Heart right ventricle (tissue), 16 donors: ENCODE data around the gene CTBS. TPM values are rescaled to one million over a fixed set of nuclear protein-coding genes. Genes with fewer than 3 reads are reported as not detected.

ENCODE experiments used
- ATAC-seq, 8 donors: fragments of 200-7000 bp; cut with Tn5 transposase; one replicate each; pipeline ENCODE4 v1.9.1; 2020; ENCODE audit warnings: mild to moderate bottlenecking in 8 of 8, moderate library complexity in 8 of 8, moderate number of reproducible peaks in 1 of 8
- DNase-seq, 2 donors: peaks; one replicate each; pipeline ENCODE4 v3.0.0-alpha.2; 2020
- H3K27ac ChIP-seq, 10 donors: fragments of 200-600 bp; sonication (generic) in 2 of 10; one replicate each; pipeline versions ENCODE4 v1.5.0 to v1.8.0; 2020 to 2022; ENCODE audit warnings: mild to moderate bottlenecking in 3 of 10
- H3K27me3 ChIP-seq, 7 donors: fragments of 200-600 bp; one replicate each; pipeline ENCODE4 v1.8.0; 2021 to 2022; ENCODE audit warnings: mild to moderate bottlenecking in 2 of 7
- H3K36me3 ChIP-seq, 9 donors: fragments of 200-600 bp; sonication (generic) in 1 of 9; one replicate each; pipeline versions ENCODE4 v1.5.0 to v1.8.0; 2020 to 2022; ENCODE audit warnings: mild to moderate bottlenecking in 2 of 9
- H3K4me1 ChIP-seq, 9 donors: fragments of 200-600 bp; sonication (generic) in 1 of 9; one replicate each; pipeline versions ENCODE4 v1.5.0 to v1.8.0; 2020 to 2022; ENCODE audit warnings: mild to moderate bottlenecking in 4 of 9
- H3K4me3 ChIP-seq, 10 donors: fragments of 200-600 bp; sonication (generic) in 2 of 10; one replicate each; pipeline versions ENCODE4 v1.5.0 to v1.8.0; 2020 to 2022; ENCODE audit warnings: mild to moderate bottlenecking in 7 of 10, moderate library complexity in 2 of 10
- H3K9me3 ChIP-seq, 11 donors: fragments of 200-600 bp in 10 of 11; sonication (generic) in 2 of 11; one replicate each; pipeline versions ENCODE4 v1.5.0 to v1.8.0; 2013 to 2022; ENCODE audit warnings: mild to moderate bottlenecking in 2 of 11, control low read depth in 1 of 11, moderate library complexity in 1 of 11
- CTCF ChIP-seq, 9 donors: fragments of 200-600 bp; sonication (generic) in 2 of 9; IDR thresholded peaks; one replicate each; pipeline versions ENCODE4 v1.5.0 to v1.8.0; 2021 to 2022; ENCODE audit warnings: antibody characterized with exemption in 9 of 9, mild to moderate bottlenecking in 5 of 9, moderate library complexity in 1 of 9
- WGBS, 2 donors: extraction: QIAGEN DNeasy Blood & Tissue Kit; methylation state at CpG; one replicate each; pipeline ENCODE4 v1.1.7; 2013; ENCODE audit warnings: inconsistent platforms in 1 of 2; 5-methylcytosine and 5-hydroxymethylcytosine counted together
- intact Hi-C, 10 donors: fragments of 100-400 bp; cut with DNase I; formaldehyde crosslinking; loops; one replicate each; pipeline versions ENCODE4 v1.11.1 to v1.14.2; 2022
- polyA plus RNA-seq, 2 donors: library from polyadenylated mRNA; stranded (reverse); fragments of 200-250 nt; gene quantifications; one replicate each; pipeline ENCODE4 v1.2.3, GENCODE V29; 2013
- total RNA-seq, 10 donors: library from RNA; stranded (reverse); fragmentation: NEBNext Ultra II Directional in 3 of 10; extraction: Animal tissue kit (Norgen Biotek cat#: 25700) in 3 of 10; gene quantifications; one replicate each; pipeline versions ENCODE4 v1.2.1 to v1.2.4, GENCODE V29; 2021 to 2023
- donor health status: Arrhythmogenic right ventricular cardiomyopathy.
- donor health status: ischemic (EF 13 %, LVEDD 7.1; RV severe dilation, severe dysfunction).
- donor health status: healthy with polysubstance abuse.
- donor health status: DM: no; HTN: yes; CAD: no.
- donor health status: DM: no; HTN: no; CAD: no.
- donor health status: ischemic (EF 25% LVEDD 6.9; RV normal size, moderate dysfunction).
- donor health status: ischemic (EF 25% LVEDD 5.7; RV mildly dilated, moderate dysfunction).
- donor health status: healthy.
- donor health status: DM: yes; HTN: yes; CAD: no.
- donor health status: Ischemic cardiomyopathy.
- donor health status: ischemic (EF 35%, LVEDD 5.7; RV mildly dilated, moderate dysfunction).
- donor health status: nonischemic (EF 11% LVEDD 7.7; RV severe dilation, severe dysfunction).
- donor health status: DM: yes; HTN: yes; CAD: no.
- donor health status: PGD.
- donor health status: ischemic (EF 29% LVEDD 5.4; RV normal size, mild dysfunction).
- donor health status: nonischemic (EF 23%, LVEDD 6.1; RV moderate dilation, normal function).

Gene CTBS
- total and polyA plus RNA-seq, 12 donors: 3.5 to 13.2 (median 7.2) TPM

- peak in 6 of 8 donors; percentile 28 to 81 (median 56) for ATAC-seq
Measured at GRCh38 chr1:84582802-84583587, 8.8 kb upstream of the CTBS start.

DNA sequence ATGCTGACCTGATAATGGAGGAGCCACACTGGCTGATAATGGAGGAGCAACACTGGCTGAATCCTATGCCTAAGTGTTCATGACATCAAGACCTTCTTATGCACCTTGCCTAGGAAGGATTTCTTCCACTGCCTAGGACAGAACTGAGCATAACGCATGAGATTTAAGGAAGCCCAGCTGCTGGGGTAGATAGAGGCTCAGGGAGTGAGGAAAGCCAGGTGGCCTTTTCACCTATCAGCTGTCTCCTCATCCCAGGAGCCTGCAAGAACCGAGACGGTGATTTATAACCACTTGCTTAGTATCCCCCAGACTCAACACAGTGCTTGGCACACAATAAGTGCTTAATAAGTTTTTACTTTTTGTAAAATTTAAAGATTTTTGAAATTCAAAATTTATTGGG, 7.4 kb upstream of the CTBS start:
- intact Hi-C loops: loop anchor here in 1 of 10 donors (10.0 kb wide), 1 partner anchor 63 kb away; no protein-coding TSS in a partner anchor

More at GRCh38 chr1:84582802-84583587, 8.8 kb upstream of the CTBS start:
- no peak for TF ChIP-seq CTCF (IDR thresholded peaks at IDR 0.05)
- H3K9me3 ChIP-seq: no peaks in the 10 kb centered on the region
- H3K4me3 ChIP-seq: peak overlapping the region in 1 of 10 donors; percentile 23
- intact Hi-C loops: loop anchor here in 1 of 10 donors (10.0 kb wide), 1 partner anchor 62 kb away; no protein-coding TSS in a partner anchor
- H3K27ac ChIP-seq: peak overlapping the region in 7 of 10 donors; percentile 15 to 80 (median 42)
- no peak for DNase-seq
- no peaks in the 10 kb centered on the region for H3K27me3 ChIP-seq
- no peaks in the 10 kb centered on the region for H3K36me3 ChIP-seq
- 64 to 68% methylated on average over 7 of the region's 7 CpGs for whole genome bisulfite sequencing, 2 donors
- H3K4me1 ChIP-seq: peaks cover 0 to 22% (median 14%) of the 10 kb centered on the region in 9 donors

GRCh38 chr1:84574936-84575335, 696 bp upstream of the CTBS start:
- ATAC-seq (no peak), DNase-seq (no peak)
- H3K27ac ChIP-seq: peak overlapping the region in 7 of 10 donors; percentile 95 to 100 (median 99)
- peaks cover 0 to 13% (median 0%) of the 10 kb centered on the region in 9 donors for H3K36me3 ChIP-seq
- H3K27me3 ChIP-seq: no peaks in the 10 kb centered on the region
- peaks cover 0 to 41% (median 14%) of the 10 kb centered on the region in 9 donors for H3K4me1 ChIP-seq
- H3K9me3 ChIP-seq: no peaks in the 10 kb centered on the region
- WGBS, 2 donors: 78 to 81% methylated on average over 7 of the region's 7 CpGs
- peak overlapping the region in 8 of 10 donors; percentile 70 to 88 (median 76) for H3K4me3 ChIP-seq
- intact Hi-C loops: loop anchor here in 6 of 10 donors (5.0 to 10.0 kb wide), 3 partner anchors 68 to 98 kb away; partner anchors contain the start of genes GNG5 (in 5 of the 6), SPATA1 (in 5 of the 6) and RPF1 (in 1 of the 6)
- no peak for TF ChIP-seq CTCF (IDR thresholded peaks at IDR 0.05)

More for the DNA sequence above, 7.4 kb upstream of the CTBS start:
- Histone ChIP-seq H3K4me1 (peaks cover 0 to 22% (median 14%) of the 10 kb centered on the region in 9 donors), H3K9me3 (no peaks in the 10 kb centered on the region), H3K36me3 (no peaks in the 10 kb centered on the region), H3K27me3 (no peaks in the 10 kb centered on the region), H3K4me3 (no peak overlapping the region), H3K27ac (no peak overlapping the region)
- no peak for TF ChIP-seq CTCF (IDR thresholded peaks at IDR 0.05)
- 94 to 95% methylated on average over 3 of the region's 3 CpGs for whole genome bisulfite sequencing, 2 donors
- no peak for ATAC-seq
- DNase-seq: no peak

DNA sequence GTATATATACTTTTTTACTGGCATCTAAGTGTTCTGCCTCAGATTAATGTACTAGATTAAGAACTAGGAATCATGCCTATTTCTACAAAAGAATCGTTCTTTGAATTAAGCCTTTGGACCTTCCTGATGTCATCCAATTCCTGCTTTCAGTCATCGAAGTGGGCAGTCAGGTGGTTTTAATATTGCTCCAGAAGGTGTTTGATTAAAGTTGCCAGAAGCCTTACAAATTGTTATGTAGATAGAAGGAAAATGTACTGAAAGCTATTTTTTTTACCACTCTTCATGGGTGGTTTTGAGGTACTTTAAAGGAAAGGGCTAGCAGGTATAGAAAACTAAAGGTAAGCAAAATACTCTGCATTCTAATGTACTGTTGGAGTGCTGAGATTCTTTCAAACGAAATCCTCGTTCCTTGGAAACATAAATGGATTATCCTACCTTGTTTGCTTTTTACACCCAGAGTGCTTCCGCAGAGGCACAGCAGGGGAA, 716 bp downstream of the CTBS start:
- no peaks in the 10 kb centered on the region for H3K9me3 ChIP-seq
- peaks cover 0 to 41% (median 14%) of the 10 kb centered on the region in 9 donors for H3K4me1 ChIP-seq
- 8 to 9% methylated on average over 5 of the region's 5 CpGs for WGBS, 2 donors
- no peak for DNase-seq
- TF ChIP-seq CTCF (IDR thresholded peaks at IDR 0.05): no peak
- intact Hi-C loops: loop anchor here in 7 of 10 donors (1.0 to 10.0 kb wide), 5 partner anchors 66 to 96 kb away; partner anchors contain the start of genes GNG5 (in 7 of the 7), SPATA1 (in 7 of the 7) and RPF1 (in 1 of the 7)
- peak overlapping the region; percentile 88 to 100 (median 98) for H3K27ac ChIP-seq
- H3K4me3 ChIP-seq: peak overlapping the region; percentile 53 to 88 (median 74)
- ATAC-seq: no peak
- no peaks in the 10 kb centered on the region for H3K27me3 ChIP-seq
- peaks cover 0 to 27% (median 0%) of the 10 kb centered on the region in 9 donors for H3K36me3 ChIP-seq
